Ascending aorta (tissue), 2 donors: Measurements from ENCODE around the gene ZMIZ1. TPM values are rescaled to one million over a fixed set of nuclear protein-coding genes. Genes with fewer than 3 reads are reported as not detected.

Experiments
- DNase-seq, 2 donors: peaks; one replicate each; pipeline ENCODE4 v3.0.0-alpha.2; 2019; ENCODE audit warnings: low spot score in 2 of 2
- H3K27ac ChIP-seq, 2 donors: fragments of 200-600 bp; sonication (generic); one replicate each; pipeline ENCODE4 v1.5.1; 2016 to 2017; ENCODE audit warnings: mild to moderate bottlenecking in 1 of 2
- H3K27me3 ChIP-seq: fragments of 200-600 bp; sonication (generic); one replicate; pipeline ENCODE4 v1.5.1; 2017
- H3K36me3 ChIP-seq, 2 donors: fragments of 200-600 bp; sonication (generic); one replicate each; pipeline ENCODE4 v1.5.1; 2016
- H3K4me1 ChIP-seq, 2 donors: fragments of 200-600 bp; sonication (generic); one replicate each; pipeline ENCODE4 v1.5.1; 2016 to 2017; ENCODE audit warnings: mild to moderate bottlenecking in 1 of 2
- H3K4me3 ChIP-seq, 2 donors: fragments of 200-600 bp; sonication (generic); one replicate each; pipeline ENCODE4 v1.5.1; 2016 to 2017; ENCODE audit warnings: mild to moderate bottlenecking in 1 of 2
- H3K9me3 ChIP-seq, 2 donors: fragments of 200-600 bp; sonication (generic); one replicate each; pipeline ENCODE4 v1.5.1; 2016
- CTCF ChIP-seq, 3 experiments: fragments of 200-600 bp in 2 of 3; fragments of 450-650 bp in 1 of 3; sonication (generic) in 2 of 3; IDR thresholded peaks; one replicate each; pipeline ENCODE4 v1.5.1; 2016 to 2019; ENCODE audit warnings: antibody characterized with exemption in 3 of 3, mild to moderate bottlenecking in 1 of 3, moderate library complexity in 1 of 3
- intact Hi-C: fragments of 100-400 bp; cut with DNase I; formaldehyde crosslinking; loops from one replicate; pipeline ENCODE4 v1.15.1; 2023
- total RNA-seq: library from RNA; depleted of rRNA; stranded (reverse); fragments of >200 nt; gene quantifications from one replicate; pipeline ENCODE4 v1.1.0, GENCODE V29; 2016

The ZMIZ1 gene
- total RNA-seq, 1 donor from 2014 or later: 96.2 TPM

GRCh38 chr10:79088613-79089355 is 20.0 kb downstream of the ZMIZ1 start:
- no peak overlapping the region for H3K4me3 ChIP-seq
- TF ChIP-seq CTCF (IDR thresholded peaks at IDR 0.05): no peak
- H3K4me1 ChIP-seq: peaks cover 14 to 30% of the 10 kb centered on the region in 2 donors
- H3K27ac ChIP-seq: no peak overlapping the region
- no peaks in the 10 kb centered on the region for H3K27me3 ChIP-seq
- DNase-seq: no peak
- H3K36me3 ChIP-seq: no peaks in the 10 kb centered on the region
- no peaks in the 10 kb centered on the region for H3K9me3 ChIP-seq
- intact Hi-C loops: no loop called here

GRCh38 chr10:79089632-79090031 is 20.9 kb downstream of the ZMIZ1 start:
- Histone ChIP-seq H3K27ac (no peak overlapping the region), H3K36me3 (no peaks in the 10 kb centered on the region), H3K4me1 (peaks cover 15 to 31% of the 10 kb centered on the region in 2 donors), H3K27me3 (no peaks in the 10 kb centered on the region), H3K4me3 (no peak overlapping the region), H3K9me3 (no peaks in the 10 kb centered on the region)
- TF ChIP-seq CTCF (IDR thresholded peaks at IDR 0.05): no peak
- intact Hi-C loops: no loop called here
- no peak for DNase-seq

- intact Hi-C loops: no loop called here
- Histone ChIP-seq H3K9me3 (no peaks in the 10 kb centered on the region), H3K4me1 (peaks cover 17 to 30% of the 10 kb centered on the region in 2 donors), H3K27me3 (no peaks in the 10 kb centered on the region), H3K27ac (no peak overlapping the region), H3K36me3 (no peaks in the 10 kb centered on the region), H3K4me3 (no peak overlapping the region)
- no peak for DNase-seq
- no peak for TF ChIP-seq CTCF (IDR thresholded peaks at IDR 0.05)
These were observed 21.5 kb downstream of the ZMIZ1 start for GRCh38 chr10:79090134-79090803.

GRCh38 chr10:79092292-79092896 is 23.6 kb downstream of the ZMIZ1 start:
- Histone ChIP-seq H3K9me3 (no peaks in the 10 kb centered on the region), H3K27ac (peak overlapping the region in 1 of 2 donors; percentile 79), H3K4me3 (no peak overlapping the region), H3K4me1 (peaks cover 17 to 35% of the 10 kb centered on the region in 2 donors), H3K36me3 (no peaks in the 10 kb centered on the region), H3K27me3 (no peaks in the 10 kb centered on the region)
- no peak for TF ChIP-seq CTCF (IDR thresholded peaks at IDR 0.05)
- intact Hi-C loops: no loop called here
- DNase-seq: no peak

- intact Hi-C loops: no loop called here
- no peaks in the 10 kb centered on the region for H3K27me3 ChIP-seq
- H3K36me3 ChIP-seq: no peaks in the 10 kb centered on the region
- H3K4me1 ChIP-seq: peaks cover 20 to 36% of the 10 kb centered on the region in 2 donors
- peak overlapping the region in 1 of 2 donors; percentile 36 for H3K4me3 ChIP-seq
- DNase-seq: peak in 1 of 2 donors; percentile 86
- TF ChIP-seq CTCF (IDR thresholded peaks at IDR 0.05): no peak
- no peaks in the 10 kb centered on the region for H3K9me3 ChIP-seq
- peak overlapping the region; percentile 79 to 86 for H3K27ac ChIP-seq
These were observed 25.1 kb downstream of the ZMIZ1 start for GRCh38 chr10:79093658-79094411.
